HG02981 (cell line): ENCODE data around the gene PSMB11.

Source experiments
- ATAC-seq: cut with Tn5 transposase; IDR thresholded peaks from one replicate; pipeline ENCODE4 v1.9.1; 2021; ENCODE audit warnings: mild to moderate bottlenecking, moderate library complexity; ENCODE audit not compliant: unreplicated experiment

The PSMB11 gene

DNA sequence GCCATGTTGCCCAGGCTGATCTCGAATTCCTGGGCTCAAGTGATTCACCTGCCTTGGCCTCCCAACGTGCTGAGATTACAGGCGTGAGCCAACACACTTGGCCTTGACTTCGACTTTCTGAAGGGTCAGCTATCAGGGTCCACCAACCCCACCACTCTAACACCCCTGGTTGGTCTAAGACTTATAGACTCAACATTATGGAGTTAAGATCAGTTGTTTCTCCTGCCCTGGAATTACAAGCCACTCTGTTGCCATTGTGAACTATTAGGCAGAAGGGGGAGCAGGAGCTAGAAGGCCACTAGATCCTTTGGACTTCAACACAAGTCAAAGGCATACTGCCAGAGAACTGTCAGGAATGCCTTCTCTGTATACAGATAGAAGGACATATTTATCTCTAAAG lies 1.9 kb upstream of the PSMB11 start:
- no peak for ATAC-seq

DNA sequence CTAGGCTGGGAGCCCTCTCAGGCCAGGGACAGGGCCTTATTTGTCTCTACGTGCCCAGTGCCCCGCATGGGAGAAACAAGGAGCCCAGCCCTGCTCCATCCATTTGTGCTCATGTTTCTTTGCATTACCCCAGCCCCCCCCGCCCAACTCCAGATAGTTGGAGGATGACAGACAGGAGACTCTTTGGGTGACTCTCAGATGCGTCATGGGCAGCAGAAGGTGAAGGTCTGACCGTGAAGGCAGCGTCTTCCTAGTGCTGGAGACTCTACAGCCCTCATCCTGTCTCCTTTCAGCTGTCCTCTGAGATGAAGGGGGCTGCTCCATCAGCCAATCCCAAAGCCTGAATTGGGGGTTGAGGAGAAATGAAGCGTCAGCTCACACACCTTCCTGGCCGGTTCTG lies 283 bp upstream of the PSMB11 start:
- ATAC-seq: no peak

DNA sequence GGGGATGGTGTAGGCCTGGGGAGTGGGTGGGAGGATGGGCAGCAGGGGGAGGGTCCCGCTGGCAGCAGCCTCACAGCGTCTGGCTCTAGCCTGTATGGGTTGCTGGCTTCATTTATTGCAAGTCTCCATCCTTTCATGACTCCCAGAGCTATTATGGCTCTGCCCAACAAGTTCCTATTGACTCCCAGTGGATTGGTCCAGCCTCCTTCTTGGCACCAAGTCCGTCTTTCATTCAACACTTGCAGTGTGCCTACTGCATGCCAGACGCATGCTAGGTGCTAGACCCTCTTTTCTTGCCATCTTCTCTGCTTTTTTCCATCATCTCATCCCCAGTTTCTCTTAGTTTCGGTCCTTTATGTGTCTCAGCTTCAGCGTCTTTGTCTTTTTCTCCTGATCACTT lies 1.1 kb downstream of the PSMB11 start:
- no peak for ATAC-seq

- ATAC-seq: no peak
Measured at GRCh38 chr14:23043754-23044153, 1.7 kb downstream of the PSMB11 start.

GRCh38 chr14:23044840-23045239 lies 2.8 kb downstream of the PSMB11 start:
- no peak for ATAC-seq

- ATAC-seq: no peak
Measured at GRCh38 chr14:23045419-23046357, 3.7 kb downstream of the PSMB11 start.

DNA sequence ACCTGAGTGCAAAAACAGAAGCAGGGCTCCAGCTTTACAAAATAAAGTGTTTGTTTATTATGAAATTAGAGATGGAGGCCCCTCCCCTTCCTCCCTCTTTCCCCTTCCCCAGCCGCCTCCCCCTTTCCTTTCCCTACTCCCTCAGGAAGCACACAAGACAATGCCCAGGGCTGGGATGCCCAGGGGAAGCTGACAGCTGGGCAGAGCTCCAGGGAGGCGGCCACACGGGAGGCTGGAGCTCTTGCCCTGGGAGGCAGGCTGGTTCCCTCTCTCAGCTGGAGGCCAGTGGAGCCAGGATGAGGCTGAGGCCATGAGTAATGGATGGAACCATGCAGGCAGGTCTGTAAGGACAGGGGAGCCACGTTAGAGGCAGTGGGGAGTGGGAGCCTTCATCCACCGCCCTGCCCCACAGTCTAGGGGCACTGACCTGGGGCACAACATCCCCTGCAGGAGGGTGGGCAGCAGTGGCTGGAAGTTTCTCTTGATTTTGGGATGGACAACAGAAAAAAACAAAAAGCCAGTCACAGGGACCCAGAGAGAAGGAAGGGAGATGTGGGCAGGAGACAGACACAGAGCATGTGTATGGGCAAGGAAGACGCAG lies 5.1 kb downstream of the PSMB11 start:
- no peak for ATAC-seq

- ATAC-seq: no peak
Measured at GRCh38 chr14:23047751-23048693, 6.0 kb downstream of the PSMB11 start.

GRCh38 chr14:23049011-23049410 lies 7.0 kb downstream of the PSMB11 start:
- ATAC-seq: no peak

DNA sequence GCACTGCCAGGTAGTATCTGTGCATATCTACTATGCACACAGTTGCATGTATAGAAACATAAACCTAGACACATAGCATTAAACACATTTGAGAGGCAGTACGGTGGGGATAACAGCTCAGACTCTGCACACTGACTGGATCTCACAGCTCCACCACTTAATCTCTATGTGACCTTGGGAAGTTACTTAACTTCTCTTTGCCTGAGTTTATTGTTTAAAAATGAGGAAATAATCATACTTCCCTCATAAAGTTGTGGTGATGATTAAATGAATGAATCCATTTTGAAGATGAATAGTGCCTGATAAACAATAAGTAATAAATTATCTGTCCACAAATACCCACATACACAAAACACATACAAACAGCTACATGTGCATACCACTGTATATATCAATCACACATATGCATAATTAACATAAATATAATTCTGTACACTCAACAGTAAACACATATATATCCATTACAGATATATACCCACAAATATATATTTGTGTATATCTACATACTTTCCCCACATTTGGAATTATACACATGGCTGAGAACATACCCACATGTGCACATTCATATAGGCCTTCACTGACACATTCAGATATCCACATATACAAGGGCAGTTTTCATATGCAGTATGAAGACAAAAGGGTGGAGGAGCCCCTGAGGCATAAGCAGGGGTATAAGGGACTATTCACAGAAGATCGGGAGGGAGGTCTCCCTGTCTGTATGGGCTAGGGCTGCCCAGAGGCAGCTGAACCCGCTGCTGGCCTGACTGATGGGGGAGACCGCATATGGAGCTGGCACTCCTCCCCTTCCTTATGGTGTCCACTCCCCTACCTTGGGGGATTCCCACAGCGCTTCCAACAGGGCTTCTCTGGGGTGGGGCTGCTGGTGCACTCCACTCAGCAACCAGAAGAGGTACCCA lies 9.4 kb downstream of the PSMB11 start:
- no peak for ATAC-seq

- no peak for ATAC-seq
Measured at GRCh38 chr14:23052182-23052623, 10.2 kb downstream of the PSMB11 start.

DNA sequence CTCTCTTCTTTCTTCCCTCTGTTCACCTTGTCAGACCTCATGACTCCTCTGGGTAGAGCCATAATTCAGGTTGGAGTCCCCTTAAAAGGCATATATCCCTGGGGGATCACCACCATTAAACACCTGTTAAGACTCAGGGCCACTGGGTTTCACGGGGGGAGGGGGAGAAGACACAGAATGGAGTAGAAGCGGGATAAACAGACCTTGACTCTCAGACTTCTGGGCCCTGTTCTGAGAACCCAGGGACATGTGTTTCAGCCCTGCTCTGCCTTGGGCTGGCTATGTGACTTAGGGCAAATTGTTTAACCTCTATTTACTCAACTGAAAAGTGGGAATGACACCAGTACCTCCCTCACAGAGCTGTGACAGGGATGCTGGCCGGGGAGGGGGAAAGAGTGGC lies 10.7 kb downstream of the PSMB11 start:
- ATAC-seq: no peak

- no peak for ATAC-seq
Measured at GRCh38 chr14:23053426-23053825, 11.4 kb downstream of the PSMB11 start.

- ATAC-seq: no peak
Measured at GRCh38 chr14:23054000-23054811, 12.2 kb downstream of the PSMB11 start.

DNA sequence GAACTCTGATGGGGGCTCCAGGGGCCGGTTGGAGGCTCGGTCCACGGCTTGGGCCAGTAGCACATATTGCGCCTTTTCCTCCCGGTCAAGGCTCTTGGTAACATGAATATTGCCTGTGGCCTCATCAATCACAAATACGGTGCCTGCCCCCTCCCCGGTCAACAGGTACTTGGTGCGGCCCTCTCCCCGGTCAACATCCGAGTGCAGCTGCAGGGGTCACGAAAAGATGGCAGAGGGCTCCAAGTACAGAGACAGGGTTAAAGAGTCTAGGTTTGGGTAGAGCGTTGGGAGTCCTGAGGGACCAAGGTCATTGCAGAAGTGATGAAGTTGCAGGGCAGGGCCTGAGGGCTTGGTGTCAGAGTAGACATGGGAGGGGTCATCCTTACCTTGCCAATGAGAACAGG lies 13.1 kb downstream of the PSMB11 start:
- no peak for ATAC-seq

GRCh38 chr14:23055621-23056144 lies 13.7 kb downstream of the PSMB11 start:
- no peak for ATAC-seq

- ATAC-seq: peak; percentile 41
Measured at GRCh38 chr14:23056145-23056955, 14.3 kb downstream of the PSMB11 start.
